ENCODE measurements around the gene CAV1.

DNA sequence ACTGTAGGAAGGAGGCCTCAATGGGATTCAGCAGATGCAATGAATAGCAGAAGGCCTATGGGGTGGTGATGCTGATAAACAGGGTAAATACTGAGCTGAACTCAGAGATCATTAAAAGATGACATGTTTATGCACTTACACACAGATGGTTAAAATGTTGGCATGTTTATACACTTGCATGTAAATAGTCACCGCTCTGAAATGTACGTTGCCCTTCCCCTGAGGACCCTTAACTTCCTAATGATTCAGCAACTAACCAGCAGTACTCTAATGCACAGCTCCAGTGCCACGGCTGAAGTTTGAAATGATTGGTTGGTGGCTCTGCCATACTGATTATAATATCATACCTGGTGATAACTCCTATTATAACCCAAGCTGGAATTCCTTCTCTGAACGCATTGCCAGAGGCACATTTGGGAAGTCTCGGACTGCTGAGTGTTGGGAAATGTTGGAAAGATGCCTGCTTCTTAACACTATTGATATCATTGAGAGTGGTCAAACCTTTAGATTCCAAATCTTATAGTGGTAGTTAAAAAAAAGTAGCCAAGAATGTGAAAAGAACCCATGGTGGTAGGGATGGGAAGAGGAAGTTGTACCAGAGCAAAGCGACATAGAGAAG, 3.7 kb upstream of the CAV1 start:
- TF ChIP-seq CTCF (IDR thresholded peaks at IDR 0.05) (no peak), EP300 (IDR thresholded peaks at IDR 0.05; ENCODE audit: low read depth) (no peak), POLR2A (IDR thresholded peaks at IDR 0.05) (no peak)
